Chondrocyte (in vitro differentiated cells): ENCODE data around the gene EHMT1. TPM values are rescaled to one million over a fixed set of nuclear protein-coding genes. Genes with fewer than 3 reads are reported as not detected.
A peak's percentile ranks its signal among the peaks of the same experiment; 100 is the strongest.

ENCODE experiments used
- DNase-seq: peaks from one replicate; pipeline ENCODE4 v3.0.0; 2021; ENCODE audit warnings: mixed read lengths, low spot score
- H3K27ac Mint-ChIP-seq: one replicate; pipeline ENCODE4 v1.8.0; 2021; ENCODE audit warnings: mild to moderate bottlenecking, moderate library complexity, mixed read lengths; ENCODE audit not compliant: unreplicated experiment
- H3K27me3 Mint-ChIP-seq: 2 replicates; pipeline ENCODE4 v1.8.0; 2021; ENCODE audit warnings: low read depth, mixed read lengths
- H3K36me3 Mint-ChIP-seq: 2 replicates; pipeline ENCODE4 v1.8.0; 2021; ENCODE audit warnings: low read depth, mixed read lengths
- H3K4me1 Mint-ChIP-seq: 2 replicates; pipeline ENCODE4 v1.8.0; 2021; ENCODE audit warnings: low read depth, mild to moderate bottlenecking, mixed read lengths
- H3K4me3 Mint-ChIP-seq: one replicate; pipeline ENCODE4 v1.8.0; 2021; ENCODE audit warnings: mild to moderate bottlenecking, moderate library complexity, mixed read lengths; ENCODE audit not compliant: unreplicated experiment
- H3K9me3 Mint-ChIP-seq: 2 replicates; pipeline ENCODE4 v1.8.0; 2021; ENCODE audit warnings: low read depth, mixed read lengths
- CTCF ChIP-seq: fragments of 200-600 bp; sonication (generic); IDR thresholded peaks from 2 replicates; pipeline ENCODE4 v1.5.0; 2021; ENCODE audit warnings: antibody characterized with exemption, mild to moderate bottlenecking, moderate library complexity
- total RNA-seq: library from RNA; stranded (reverse); gene quantifications from 3 replicates; pipeline ENCODE4 v1.2.1, GENCODE V29; 2021

The EHMT1 gene
- total RNA-seq, 1 donor from 2014 or later, result 61.0 TPM

GRCh38 chr9:137630126-137630525 is 11.3 kb downstream of the EHMT1 start:
- DNase-seq, result peak; percentile 4
- H3K36me3 Mint-ChIP-seq, result no peaks in the 10 kb centered on the region
- no peak overlapping the region for H3K4me3 Mint-ChIP-seq
- peak overlapping the region; percentile 56 for H3K27ac Mint-ChIP-seq
- H3K9me3 Mint-ChIP-seq, result no peaks in the 10 kb centered on the region
- H3K27me3 Mint-ChIP-seq, result no peaks in the 10 kb centered on the region
- H3K4me1 Mint-ChIP-seq, result peaks cover 30% of the 10 kb centered on the region
- no peak for TF ChIP-seq CTCF

- Mint-ChIP-seq H3K9me3 (no peaks in the 10 kb centered on the region), H3K36me3 (no peaks in the 10 kb centered on the region), H3K27ac (peak overlapping the region; percentile 58), H3K4me1 (peaks cover 30% of the 10 kb centered on the region), H3K27me3 (no peaks in the 10 kb centered on the region), H3K4me3 (no peak overlapping the region)
- no peak for DNase-seq
- no peak for TF ChIP-seq CTCF
Measured at GRCh38 chr9:137630679-137631078, 11.9 kb downstream of the EHMT1 start.

- H3K27ac Mint-ChIP-seq, result no peak overlapping the region
Measured at GRCh38 chr9:137631345-137632229, 12.8 kb downstream of the EHMT1 start.

GRCh38 chr9:137632230-137633161 is 13.7 kb downstream of the EHMT1 start:
- DNase-seq, result peak; percentile 59
- Mint-ChIP-seq H3K4me3 (no peak overlapping the region), H3K36me3 (no peaks in the 10 kb centered on the region), H3K27ac (peak overlapping the region; percentile 7), H3K4me1 (peaks cover 36% of the 10 kb centered on the region), H3K27me3 (no peaks in the 10 kb centered on the region), H3K9me3 (no peaks in the 10 kb centered on the region)
- TF ChIP-seq CTCF, result no peak

More at GRCh38 chr9:137631345-137632229, 12.8 kb downstream of the EHMT1 start:
- no peak overlapping the region for H3K4me3 Mint-ChIP-seq
- no peaks in the 10 kb centered on the region for H3K27me3 Mint-ChIP-seq
- H3K36me3 Mint-ChIP-seq, result no peaks in the 10 kb centered on the region
- no peak for TF ChIP-seq CTCF
- peak; percentile 10 for DNase-seq
- H3K9me3 Mint-ChIP-seq, result no peaks in the 10 kb centered on the region
- H3K4me1 Mint-ChIP-seq, result peaks cover 36% of the 10 kb centered on the region

- no peak for TF ChIP-seq CTCF
- H3K27ac Mint-ChIP-seq, result no peak overlapping the region
- H3K27me3 Mint-ChIP-seq, result no peaks in the 10 kb centered on the region
- H3K4me3 Mint-ChIP-seq, result no peak overlapping the region
- no peak for DNase-seq
- peaks cover 31% of the 10 kb centered on the region for H3K4me1 Mint-ChIP-seq
- no peaks in the 10 kb centered on the region for H3K9me3 Mint-ChIP-seq
- no peaks in the 10 kb centered on the region for H3K36me3 Mint-ChIP-seq
Measured at GRCh38 chr9:137634016-137634415, 15.2 kb downstream of the EHMT1 start.
